Cortex of kidney (tissue), 1 donor: ENCODE results near the gene TTC13.
"Not testable (repeated sequence)": the region's sequence is repeated elsewhere in the genome, so short reads cannot be mapped to it uniquely, and the experiment has no call there.

Source experiments
- DNase-seq: peaks from one replicate; lab custom pipeline; 2025; lab: John Stamatoyannopoulos, UW

The TTC13 gene

DNA sequence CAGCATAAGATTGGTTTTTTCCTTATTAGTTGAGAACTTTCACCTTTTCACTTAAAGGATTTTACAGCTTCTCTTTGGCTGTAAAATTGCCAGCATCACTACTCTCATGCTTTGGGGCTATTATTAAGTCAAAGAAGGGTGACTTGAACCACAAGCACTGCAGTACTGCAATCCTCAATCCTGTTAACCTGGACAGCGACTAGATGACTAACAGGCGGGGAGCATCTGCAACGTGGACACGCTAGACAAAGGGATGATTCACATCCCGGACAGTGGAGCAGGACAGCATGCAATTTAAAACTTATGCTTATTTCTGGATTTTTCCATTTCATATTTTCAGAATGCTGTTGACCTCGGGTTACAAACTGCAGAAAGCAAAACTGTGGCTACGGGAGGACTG lies 8.3 kb upstream of the TTC13 start:
- DNase-seq, result no peak

DNA sequence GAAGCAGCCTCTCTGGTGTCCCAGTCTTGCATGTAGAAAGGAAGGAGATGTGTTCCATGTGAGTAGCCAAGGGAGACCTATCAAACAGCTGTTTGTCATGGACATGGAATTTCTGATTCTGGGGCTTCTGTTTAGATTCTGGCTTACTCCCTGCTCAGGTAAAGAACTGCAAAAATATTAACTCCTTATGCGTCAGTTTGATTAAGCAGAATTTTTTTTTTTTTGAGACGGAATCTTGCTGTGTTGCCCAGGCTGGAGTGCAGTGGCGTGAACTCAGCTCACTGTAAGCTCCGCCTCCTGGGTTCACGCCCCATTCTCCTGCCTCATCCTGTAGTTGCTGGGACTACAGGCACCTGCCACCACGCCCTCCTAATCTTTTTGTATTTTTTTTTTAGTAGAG lies 7.0 kb upstream of the TTC13 start:
- no peak for DNase-seq

DNA sequence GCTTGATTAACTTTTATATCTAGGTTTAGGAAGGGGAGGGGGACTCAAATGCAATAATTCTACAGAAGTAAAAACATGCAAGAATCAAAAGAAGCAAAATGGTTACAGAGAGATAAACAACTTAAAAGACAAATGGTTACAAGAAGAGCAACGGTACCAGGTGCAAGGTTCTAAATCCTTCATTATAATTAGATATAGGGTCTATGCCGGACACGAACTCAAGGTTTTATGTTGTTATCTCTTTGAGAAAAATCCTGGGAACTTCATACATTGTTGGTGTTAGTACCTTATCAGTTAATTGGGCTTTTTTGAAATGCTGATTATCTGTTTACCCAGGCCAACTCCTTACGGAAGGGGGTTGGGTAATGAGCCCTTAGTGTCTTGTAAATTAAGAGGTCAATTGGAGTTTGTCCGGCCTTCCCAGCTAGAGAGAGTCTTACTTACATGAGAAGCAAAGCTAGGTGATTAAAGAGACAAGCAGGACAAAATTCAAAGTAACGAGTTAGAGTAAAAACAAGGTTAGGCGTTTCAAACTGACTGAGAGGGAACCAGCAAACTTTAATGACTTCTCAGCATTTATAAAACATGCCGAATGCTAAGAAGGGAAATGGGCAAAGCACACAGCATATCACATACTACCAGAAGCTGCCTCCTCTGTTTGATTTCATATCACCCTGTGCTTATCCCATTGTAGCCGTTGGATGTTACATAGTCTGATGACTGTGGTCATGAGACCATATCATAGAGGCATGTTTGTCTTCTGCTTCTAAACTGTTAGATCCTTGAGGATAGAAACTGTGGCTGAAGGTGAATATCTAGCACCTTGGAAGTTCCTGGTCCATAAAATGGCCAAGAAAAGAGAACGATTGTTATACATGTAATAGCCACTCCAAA lies 6.2 kb upstream of the TTC13 start:
- not testable (repeated sequence) for DNase-seq

DNA sequence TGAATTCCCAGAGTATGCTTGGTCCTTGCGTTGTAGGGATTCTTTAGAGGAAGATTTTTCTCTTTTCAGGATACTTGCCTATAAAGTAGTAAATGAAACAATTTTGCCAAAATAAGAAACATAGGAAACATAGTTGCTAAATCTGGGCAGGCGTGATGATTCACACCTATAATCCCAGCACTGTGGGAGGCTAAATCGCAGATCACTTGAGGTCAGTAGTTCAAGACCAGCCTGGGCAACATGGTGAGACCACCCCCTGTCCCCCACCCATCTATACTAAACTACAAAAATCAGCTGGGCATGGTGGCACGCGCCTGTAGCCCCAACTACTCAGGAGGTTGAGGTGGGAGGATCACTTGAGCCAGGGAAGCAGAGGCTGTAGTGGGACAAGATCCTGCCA lies 5.2 kb upstream of the TTC13 start:
- no peak for DNase-seq

DNA sequence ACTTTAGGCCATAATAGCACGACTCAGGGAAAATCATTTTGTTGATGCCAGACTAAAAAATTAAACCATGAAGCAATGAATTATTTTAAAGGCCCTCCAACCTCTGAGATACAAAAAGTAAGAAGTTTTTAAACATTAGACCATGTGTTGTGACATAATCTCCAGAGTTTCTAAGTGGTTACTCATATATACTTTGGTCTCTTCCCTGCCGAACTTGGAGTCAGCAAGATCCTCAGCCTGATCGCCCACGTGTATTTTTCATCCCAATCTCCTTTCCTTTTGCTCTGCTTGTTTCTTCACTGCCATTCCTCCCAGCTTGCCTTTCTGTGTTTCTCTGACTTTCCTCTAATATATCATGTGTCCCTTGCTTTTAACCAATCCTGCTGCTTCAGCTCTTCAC lies 4.0 kb upstream of the TTC13 start:
- DNase-seq, result no peak

DNA sequence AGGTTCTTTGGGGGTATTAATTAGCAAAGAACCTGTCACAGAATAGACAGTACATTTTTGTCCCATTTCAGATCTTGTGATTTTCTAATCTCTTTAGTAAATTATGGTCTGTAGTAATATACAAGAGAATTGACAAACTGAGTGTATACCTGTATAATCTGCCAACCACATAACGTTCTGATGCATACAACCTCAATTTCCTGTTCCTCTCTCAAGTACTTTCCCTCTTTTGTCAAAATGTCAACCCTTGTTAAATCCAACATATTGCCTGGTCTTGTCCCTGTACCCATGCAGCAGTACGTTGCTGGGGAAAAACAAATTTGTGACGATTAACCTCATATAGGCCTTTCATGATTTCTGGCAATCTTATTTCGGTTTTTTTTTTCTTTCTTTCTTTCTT lies 1.3 kb upstream of the TTC13 start:
- DNase-seq, result no peak

DNA sequence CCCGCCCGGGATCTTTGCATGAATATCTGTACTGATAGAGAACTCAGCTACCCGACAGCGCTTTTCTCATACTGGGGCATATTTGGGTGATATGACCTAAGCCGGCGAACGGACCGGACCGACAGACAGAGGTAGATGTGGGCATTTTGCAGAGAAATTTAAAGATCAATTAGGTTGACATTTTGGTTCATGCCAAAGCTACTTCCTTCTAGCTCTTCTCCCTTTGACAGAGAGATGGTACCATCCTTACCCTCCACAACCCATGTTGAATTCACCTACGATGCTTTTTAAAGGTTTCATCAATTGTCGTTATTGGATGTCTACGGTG lies 692 bp upstream of the TTC13 start:
- DNase-seq, result no peak

DNA sequence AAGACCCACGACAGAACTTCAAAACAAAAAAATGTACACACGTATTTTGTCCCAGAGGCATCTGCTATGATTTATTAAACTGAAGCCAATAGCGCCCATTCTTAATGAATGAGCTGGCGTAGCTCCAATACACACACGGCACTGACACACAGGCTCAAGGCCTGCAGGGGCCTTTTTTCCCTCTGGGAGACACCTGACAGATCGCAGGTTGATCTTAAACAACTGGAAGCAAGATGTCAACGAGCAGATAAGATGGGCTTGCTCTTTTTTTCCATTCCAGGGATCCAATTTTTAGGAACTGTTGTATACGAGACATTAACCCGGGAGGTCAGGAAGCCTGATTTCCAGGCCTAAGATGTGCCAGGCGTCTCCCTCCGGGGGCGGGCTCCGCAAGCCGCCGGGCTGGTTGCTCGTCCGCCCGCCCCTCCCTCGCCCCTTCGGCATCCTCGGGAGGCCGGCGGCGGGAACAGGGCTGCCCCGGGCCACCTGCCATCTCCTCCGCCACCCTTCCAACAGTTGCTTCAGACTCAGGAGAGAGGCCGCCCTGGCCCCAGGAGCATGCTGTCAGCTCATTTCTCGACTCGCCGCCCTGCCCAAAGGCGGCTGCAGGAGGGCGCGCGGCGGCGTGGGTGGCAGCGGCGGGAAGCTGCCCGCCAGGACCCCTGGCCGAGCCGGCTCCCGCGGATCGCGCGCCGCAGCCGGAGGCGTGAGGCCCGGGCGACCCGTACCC lies 735 bp downstream of the TTC13 start:
- DNase-seq, result no peak

DNA sequence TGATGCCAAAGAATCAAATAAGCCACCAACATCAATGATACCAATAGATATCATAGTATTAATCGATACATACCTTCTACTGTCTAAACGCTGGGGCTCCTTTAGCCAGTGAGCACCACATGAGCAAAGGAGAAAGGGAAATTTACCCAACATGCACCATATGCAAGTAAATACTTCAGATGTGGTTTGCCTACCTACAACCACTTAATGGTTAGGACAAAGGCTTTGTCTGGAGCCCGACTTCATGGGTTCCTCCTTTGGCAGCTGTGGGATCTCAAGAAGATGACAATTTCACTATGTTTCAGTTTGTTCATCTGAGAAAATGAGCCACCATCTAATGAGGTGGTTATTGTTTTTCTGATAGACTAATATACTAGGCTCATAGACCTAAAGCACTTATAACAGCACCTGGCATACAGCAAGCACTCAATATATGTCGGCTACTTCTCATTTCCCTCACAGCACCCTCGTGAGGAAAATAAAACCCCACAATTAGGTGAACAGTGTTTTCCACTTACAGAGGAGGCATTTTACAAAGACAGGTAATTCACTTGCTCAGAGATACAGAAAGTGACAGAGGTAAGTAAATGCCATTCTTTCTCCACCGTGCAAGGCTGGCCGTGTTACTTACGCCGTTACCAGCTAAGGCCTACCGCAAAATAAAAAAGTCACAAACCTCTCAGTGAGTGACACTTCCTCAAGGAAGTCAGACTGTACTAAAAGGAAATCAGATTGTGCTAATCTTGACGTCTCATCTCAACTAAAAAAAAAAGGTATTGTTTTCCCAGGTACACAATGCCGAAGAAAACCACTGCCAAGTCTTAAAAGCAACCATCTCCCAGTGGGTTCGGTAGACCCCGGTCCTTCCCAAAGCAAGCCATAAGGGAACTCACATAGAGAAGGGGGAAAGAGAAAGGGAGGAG lies 1.6 kb downstream of the TTC13 start:
- no peak for DNase-seq

DNA sequence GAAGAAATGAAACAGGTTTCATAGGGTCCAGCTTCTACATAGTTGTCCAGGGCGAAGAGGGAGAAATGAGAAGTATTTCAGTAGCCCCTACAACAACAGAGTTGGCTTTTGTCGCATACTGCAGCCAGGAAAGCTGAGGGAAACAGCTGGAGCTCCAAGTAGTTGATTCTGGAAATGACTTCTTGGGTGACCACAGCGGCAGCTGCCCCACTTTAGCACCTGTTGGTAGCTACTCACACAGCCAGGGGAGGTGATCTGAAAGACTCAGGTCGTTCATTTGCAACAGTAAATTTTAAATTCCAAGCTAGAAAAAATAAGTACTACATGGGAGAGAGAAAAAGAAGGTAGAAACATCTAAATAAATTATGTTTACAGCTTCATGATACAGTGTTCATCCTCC lies 2.3 kb downstream of the TTC13 start:
- no peak for DNase-seq

DNA sequence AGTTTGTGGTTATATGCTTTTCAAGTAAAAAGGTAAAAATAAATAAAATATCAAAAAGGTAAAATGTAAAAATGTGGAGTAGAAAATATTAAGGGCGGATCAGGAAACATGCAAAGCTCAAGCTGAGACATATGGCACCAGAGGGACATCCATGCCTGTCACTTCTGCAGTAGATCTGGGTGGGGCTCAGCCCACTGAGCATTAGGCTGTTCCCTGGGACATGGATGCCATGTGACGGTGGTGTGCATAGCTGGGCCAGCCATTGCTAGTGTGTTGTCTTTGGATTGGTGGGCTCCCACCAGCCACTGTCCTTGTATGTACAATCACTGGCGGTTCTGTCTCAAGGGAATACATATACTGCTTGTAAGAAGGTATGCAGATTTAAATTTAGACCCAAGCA lies 3.0 kb downstream of the TTC13 start:
- no peak for DNase-seq

DNA sequence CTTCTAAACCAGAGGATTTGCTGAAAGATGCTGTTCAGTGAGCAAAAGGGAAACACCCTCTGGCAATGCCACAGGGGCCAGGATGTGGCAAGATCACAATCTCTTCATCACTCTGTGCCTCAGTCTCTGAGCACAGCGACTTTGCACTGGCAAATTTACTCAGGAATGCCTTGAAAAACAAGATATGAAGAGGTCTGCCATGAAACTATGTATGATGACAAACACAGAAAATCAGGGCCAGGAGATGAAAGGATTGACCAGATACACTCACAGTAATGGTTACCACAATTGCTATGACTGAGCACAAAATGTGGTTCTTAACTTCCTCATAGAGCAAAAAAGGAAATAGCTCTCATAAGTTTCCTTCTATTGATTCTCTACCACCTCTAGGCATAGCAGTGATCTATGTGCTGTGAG lies 5.8 kb downstream of the TTC13 start:
- DNase-seq, result no peak

DNA sequence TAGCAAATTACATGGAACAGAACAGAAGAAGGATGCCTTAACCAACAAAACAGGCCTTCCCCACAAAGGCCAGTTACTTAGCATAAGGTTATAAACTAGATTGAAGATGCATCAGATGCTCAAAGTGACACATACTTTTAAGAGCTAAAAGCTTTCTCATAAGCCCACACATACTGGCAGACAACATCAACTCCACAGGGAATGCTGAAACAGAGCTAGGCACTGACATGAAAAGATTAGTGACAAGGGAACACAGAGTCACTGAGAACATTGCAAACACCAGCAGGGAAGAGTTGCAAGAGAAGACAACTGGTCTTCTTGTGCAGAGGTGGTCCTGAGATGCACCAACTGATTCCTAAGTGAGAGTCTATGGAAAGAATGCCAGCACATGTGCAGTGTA lies 6.9 kb downstream of the TTC13 start:
- DNase-seq, result no peak

DNA sequence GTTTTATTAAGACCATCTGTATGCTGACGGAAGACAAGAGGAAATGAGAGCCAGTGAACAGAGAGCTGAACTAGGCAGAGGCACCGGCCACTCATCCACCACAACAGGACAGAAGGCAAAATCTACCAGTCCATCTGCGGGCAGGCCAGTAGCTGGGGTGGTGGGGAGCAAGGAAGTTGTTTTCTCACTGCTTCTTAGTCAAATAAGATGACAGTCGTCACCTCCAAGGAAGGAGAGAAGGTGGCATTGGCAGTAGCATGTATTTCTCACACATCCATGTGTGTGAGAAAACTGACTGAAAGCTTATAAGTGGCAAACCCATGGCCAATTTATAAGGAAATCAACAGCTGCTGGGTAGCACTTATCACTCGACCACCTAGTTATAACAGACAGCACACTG lies 8.2 kb downstream of the TTC13 start:
- no peak for DNase-seq

DNA sequence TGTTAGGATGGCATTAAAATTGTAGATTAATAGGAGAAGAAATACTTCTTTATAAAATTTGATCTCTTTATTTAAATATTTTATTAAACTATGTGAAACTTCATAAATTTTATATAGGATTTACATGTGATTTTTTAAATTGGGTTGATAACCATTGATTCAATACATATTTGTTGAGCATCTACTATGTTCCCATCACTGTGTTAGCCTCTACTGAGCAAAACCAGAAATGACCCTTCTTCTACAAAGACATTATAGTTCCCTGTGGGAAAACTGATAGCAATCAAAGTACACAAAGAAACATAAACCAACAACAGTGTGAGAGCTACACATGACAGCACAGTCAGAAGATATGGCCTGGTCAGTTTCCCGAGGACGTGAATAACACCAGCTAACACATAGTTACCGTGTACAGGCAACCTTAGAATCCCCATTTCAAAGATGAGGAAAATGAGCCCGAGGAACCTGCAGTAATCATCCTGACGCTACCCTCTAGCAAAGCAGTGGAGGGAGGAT lies 12.2 kb downstream of the TTC13 start:
- DNase-seq, result no peak

DNA sequence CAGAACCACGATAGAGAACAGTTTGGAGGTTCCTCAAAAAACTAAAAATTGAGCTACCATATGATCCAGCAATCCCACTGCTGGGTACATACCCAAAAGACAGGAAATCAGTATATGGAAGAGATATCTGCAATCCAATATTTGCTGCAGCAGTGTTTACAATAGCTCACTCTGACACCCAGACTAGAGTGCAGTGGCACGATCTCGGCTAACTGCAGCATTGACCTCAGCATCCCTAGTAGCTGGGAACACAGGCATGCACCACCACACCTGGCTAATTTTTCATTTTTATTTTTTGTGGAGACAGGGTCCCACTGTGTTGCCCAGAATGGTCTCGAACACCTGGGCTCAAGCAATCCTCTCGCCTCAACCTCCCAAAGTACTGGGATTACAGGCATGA lies 13.1 kb downstream of the TTC13 start:
- DNase-seq, result no peak

DNA sequence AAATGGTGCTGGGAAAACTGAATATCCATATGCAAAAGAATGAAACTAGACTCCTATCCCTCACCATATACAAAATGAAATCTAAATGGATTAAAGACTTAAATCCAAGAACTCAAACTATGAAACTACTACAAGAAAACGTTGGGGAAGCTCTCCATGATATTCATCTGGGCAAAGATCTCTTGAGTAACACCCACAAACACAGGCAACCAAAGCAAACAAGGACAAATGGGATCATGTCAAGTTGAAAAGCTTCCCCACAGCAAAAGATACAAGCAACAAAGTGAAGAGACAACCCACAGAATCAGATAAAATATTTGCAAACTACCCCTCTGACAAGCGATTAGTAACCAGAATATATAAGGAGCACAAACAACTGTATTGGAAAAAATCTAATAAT lies 13.8 kb downstream of the TTC13 start:
- no peak for DNase-seq

DNA sequence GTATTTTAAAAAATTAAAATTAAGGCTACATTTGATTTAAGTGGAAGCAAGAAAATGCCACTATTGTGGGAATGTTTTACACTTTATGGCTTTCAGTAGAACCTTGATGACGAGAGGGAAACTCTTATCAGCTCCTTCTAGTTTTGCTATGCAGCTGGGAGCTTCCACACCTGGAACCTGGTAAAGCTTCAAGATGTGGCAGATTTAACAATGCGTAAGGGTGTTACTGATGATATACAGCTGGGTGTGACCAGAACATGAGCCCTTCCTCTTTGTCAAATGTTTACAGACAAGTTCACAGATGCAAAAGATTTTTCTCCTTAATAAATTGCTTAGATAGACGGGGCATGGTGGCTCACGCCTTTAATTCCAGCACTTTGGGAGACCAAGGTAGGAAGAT lies 20.3 kb downstream of the TTC13 start:
- no peak for DNase-seq

DNA sequence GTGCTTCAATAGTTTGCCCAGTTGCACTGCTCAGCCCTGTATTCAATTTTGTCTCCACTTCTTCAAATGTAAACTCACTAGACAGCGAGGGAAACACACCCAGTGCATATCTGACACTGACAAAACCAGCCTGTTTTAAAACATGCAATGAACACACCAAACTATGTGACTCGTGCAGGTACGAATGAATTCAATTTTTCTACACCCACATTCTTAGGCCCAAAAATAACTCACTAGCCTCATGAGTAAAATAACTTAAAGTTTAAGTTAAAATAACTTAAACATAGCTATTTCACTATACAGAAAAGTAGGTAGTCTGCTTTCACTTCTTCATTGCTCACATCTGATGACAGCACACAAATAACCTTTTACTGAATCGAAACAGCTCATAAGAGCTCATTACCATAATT lies 21.1 kb downstream of the TTC13 start:
- DNase-seq, result no peak

DNA sequence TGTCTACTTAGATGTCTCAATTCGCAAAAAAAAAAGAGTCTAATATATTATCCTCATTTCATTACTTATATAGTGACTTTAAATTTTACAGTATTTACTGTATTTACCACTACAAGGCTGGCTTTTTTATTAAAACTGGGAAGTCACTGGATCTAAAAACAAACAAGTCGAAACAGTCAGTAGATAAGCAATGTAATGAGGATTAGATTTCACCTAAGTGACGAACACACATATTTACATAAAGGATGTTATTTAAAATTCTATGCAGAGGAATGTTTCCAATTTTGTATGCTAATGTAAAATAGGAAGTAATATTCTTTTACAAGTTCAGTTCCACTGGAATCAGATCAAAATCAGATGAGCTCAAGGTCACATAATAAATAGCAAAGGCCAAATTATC lies 28.3 kb downstream of the TTC13 start:
- no peak for DNase-seq

DNA sequence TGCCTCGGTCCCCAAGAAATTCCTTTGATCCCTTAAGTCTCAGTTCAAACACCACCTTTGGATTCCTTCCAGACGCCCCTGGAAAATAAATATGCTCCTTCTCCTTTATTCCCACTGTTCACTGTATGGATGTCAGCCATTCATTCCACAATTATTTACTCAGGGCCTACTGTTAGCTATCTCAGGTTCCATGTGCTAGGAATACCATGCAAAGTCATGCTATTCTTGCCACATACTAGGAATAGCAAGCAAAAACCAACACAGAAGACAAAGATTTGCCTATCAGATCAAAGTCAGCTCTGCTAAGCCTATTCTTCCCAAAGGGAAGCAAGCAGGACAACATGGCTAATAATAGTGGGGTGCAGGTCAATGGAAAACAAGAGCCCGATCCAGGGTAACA lies 29.8 kb downstream of the TTC13 start:
- no peak for DNase-seq

DNA sequence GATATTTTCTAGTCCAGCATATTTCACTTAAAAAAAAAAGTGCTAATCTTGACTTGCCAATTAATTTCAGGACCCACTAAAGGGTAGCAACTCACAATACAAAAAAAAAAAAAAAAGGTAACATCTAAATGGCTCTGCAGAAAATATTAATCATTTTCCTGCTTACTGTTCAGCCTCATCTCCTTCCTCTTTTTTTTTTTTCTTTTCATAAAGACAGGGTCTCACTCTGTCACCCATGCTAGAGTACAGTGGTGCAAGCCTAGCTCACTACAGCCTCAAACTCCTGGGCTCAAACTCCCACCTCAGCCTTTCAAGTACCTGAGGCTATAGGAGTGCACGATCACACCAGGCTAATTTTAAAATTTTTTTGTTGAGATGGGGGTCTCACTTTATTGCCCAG lies 30.4 kb downstream of the TTC13 start:
- DNase-seq, result no peak
